Activated T-cell treated with anti-CD3 and anti-CD28 coated beads, Interleukin-2, amount 50 U/mL, for 4 hours (primary cell): ENCODE results near the gene TMEM107. TPM values are rescaled to one million over a fixed set of nuclear protein-coding genes. Genes with fewer than 3 reads are reported as not detected.

Source experiments
- ATAC-seq, 2 donors: fragments of 200-7000 bp; cut with Tn5 transposase; one replicate each; pipeline ENCODE4 v1.10.0; 2021
- DNase-seq: peaks from one replicate; pipeline ENCODE4 v3.0.0-alpha.2; 2020
- H3K27me3 Mint-ChIP-seq: one replicate; pipeline ENCODE4 v1.8.0; 2021; ENCODE audit warnings: low read depth, mixed read lengths
- H3K36me3 Mint-ChIP-seq: one replicate; pipeline ENCODE4 v1.8.0; 2022; ENCODE audit warnings: mixed read lengths; ENCODE audit not compliant: insufficient read depth
- H3K4me1 Mint-ChIP-seq: one replicate; pipeline ENCODE4 v1.8.0; 2021; ENCODE audit warnings: low read depth, mixed read lengths
- H3K4me3 Mint-ChIP-seq: one replicate; pipeline ENCODE4 v1.8.0; 2021; ENCODE audit warnings: mild to moderate bottlenecking, moderate library complexity, mixed read lengths
- H3K9me3 Mint-ChIP-seq: one replicate; pipeline ENCODE4 v1.8.0; 2021; ENCODE audit warnings: mixed read lengths
- total RNA-seq, 3 donors: library from RNA; stranded (reverse); gene quantifications; one replicate each; pipeline ENCODE4 v1.2.1, GENCODE V29; 2021

The TMEM107 gene
- total RNA-seq, 3 donors from 2014 or later: 11.9 to 18.6 (median 18.1) TPM

- Mint-ChIP-seq H3K36me3 (no peaks in the 10 kb centered on the region), H3K4me3 (peak overlapping the region; percentile 87), H3K4me1 (peaks cover 42% of the 10 kb centered on the region), H3K27me3 (peaks cover 35% of the 10 kb centered on the region), H3K9me3 (no peaks in the 10 kb centered on the region)
- DNase-seq (peak; percentile 22), ATAC-seq (peak; percentile 40 to 43)
These were observed 49.6 kb downstream of the TMEM107 start for GRCh38 chr17:8126491-8127066.

DNA sequence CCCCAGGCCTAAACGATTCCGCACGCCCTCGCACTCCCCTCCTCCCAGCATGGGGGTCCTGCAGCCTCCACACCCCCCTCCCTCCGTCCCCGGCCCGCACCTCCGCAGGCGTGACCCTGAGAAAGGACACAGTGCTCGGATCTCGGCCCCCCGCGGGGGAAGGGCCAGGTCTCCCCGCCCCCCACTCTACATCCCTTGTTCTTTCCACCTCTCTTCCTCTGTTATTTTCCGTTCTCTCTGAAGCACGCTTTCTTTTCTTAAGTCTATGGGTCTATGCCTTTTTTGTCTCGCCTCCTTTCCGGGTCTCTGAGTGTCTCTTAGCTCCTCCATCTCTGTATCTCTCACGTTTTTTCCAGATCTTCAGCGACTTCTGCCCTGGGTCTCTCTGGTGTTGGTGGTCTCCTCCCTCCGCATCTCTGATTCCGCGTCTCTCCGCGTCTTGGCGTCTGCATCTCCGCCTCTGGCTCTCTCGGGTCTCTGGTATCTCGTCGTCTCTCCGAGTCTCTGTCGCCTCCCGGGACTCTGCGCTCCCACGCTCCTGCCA is 50.2 kb downstream of the TMEM107 start:
- H3K4me3 Mint-ChIP-seq: peak overlapping the region; percentile 87
- H3K9me3 Mint-ChIP-seq: no peaks in the 10 kb centered on the region
- no peaks in the 10 kb centered on the region for H3K36me3 Mint-ChIP-seq
- H3K27me3 Mint-ChIP-seq: peaks cover 34% of the 10 kb centered on the region
- H3K4me1 Mint-ChIP-seq: peaks cover 44% of the 10 kb centered on the region
- DNase-seq (no peak), ATAC-seq (peak in 1 of 2 donors; percentile 2)

- Mint-ChIP-seq H3K9me3 (no peaks in the 10 kb centered on the region), H3K36me3 (no peaks in the 10 kb centered on the region), H3K4me1 (peaks cover 50% of the 10 kb centered on the region), H3K4me3 (peak overlapping the region; percentile 87), H3K27me3 (peaks cover 39% of the 10 kb centered on the region)
- ATAC-seq (peak; percentile 29 to 30), DNase-seq (peak; percentile 90)
These were observed 50.8 kb downstream of the TMEM107 start for GRCh38 chr17:8125154-8125946.

- Mint-ChIP-seq H3K4me3 (peak overlapping the region; percentile 87), H3K27me3 (peaks cover 35% of the 10 kb centered on the region), H3K9me3 (no peaks in the 10 kb centered on the region), H3K36me3 (no peaks in the 10 kb centered on the region), H3K4me1 (peaks cover 58% of the 10 kb centered on the region)
- ATAC-seq (no peak), DNase-seq (no peak)
These were observed 51.6 kb downstream of the TMEM107 start for GRCh38 chr17:8124350-8125153.

DNA sequence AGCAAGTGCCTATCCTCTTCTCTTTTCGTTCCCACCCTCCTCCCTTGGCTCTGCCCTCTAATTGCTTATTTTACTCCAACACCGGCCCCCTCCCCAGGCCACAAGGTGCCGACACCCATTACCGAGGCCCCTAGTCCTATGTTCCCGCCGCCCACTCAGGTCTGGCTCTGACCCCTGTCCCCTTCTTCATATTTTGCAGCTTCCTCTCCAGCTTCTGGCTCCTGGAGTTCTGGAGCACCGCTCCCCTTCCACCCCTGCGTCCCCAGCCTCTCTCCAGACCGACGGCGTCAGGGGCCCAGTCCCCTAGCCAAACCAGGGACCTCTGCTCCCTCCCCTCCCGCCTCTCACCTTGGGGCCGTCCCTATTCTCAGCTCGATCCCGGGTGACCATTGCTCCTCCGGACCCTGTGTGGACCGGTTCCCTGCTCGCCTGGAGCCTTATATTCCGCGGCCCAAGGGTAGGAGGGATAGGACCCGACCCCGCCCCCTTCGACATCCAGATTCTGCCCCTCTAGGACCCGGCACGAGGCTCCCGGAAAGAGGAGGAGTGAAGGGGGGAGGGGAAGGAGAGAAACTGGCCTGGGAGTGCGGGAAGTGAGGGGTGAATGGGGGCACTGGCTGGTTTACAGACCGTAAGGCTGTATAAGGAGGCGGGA is 52.4 kb downstream of the TMEM107 start, which contains the start of gene HES7:
TSS of gene HES7 (minus strand) at position 412 of the 655 bp plus-strand sequence. CDS start at position 390, 22 bp downstream.
- no peak for ATAC-seq
- no peaks in the 10 kb centered on the region for H3K9me3 Mint-ChIP-seq
- no peaks in the 10 kb centered on the region for H3K36me3 Mint-ChIP-seq
- DNase-seq: no peak
- peak within 1 kb of the TSS; percentile 87 for H3K4me3 Mint-ChIP-seq
- H3K4me1 Mint-ChIP-seq: peaks cover 62% of the 10 kb centered on the region
- H3K27me3 Mint-ChIP-seq: peaks cover 37% of the 10 kb centered on the region

GRCh38 chr17:8122924-8123694 is 53.1 kb downstream of the TMEM107 start:
- ATAC-seq: peak; percentile 11 to 23
- H3K36me3 Mint-ChIP-seq: no peaks in the 10 kb centered on the region
- no peaks in the 10 kb centered on the region for H3K9me3 Mint-ChIP-seq
- peaks cover 38% of the 10 kb centered on the region for H3K27me3 Mint-ChIP-seq
- DNase-seq: peak; percentile 42
- H3K4me3 Mint-ChIP-seq: peak overlapping the region; percentile 87
- H3K4me1 Mint-ChIP-seq: peaks cover 69% of the 10 kb centered on the region

Other genes with a start within 250 kb of the TMEM107 start
- 10 to 100 TPM; 10.3 to 11.5 (median 11.4) TPM for gene KCNAB3, start 246.5 kb downstream of the TMEM107 start, total RNA-seq
- gene TRAPPC1, start 244.4 kb downstream of the TMEM107 start, total RNA-seq: 100 to 1,000 TPM; 123 to 134 (median 124) TPM
- gene CNTROB, start 244.2 kb downstream of the TMEM107 start, total RNA-seq: 10 to 100 TPM; 31.8 to 37.1 (median 34.6) TPM
- gene GUCY2D, start 173.8 kb downstream of the TMEM107 start, total RNA-seq: under 1 TPM in 1 of 3 donors, not detected in 2; 0.46 TPM
- under 1 TPM in 1 of 3 donors, not detected in 2; 0.14 TPM for gene ALOX15B, start 137.3 kb downstream of the TMEM107 start, total RNA-seq
- 1 to 10 TPM in 1 of 3 donors, under 1 TPM in 2; 0.81 to 1.6 (median 0.95) TPM for gene ALOX12B, start 88.7 kb downstream of the TMEM107 start, total RNA-seq
- not detected for gene ALOXE3, start 57.9 kb downstream of the TMEM107 start, total RNA-seq
- 1 to 10 TPM; 1.2 to 1.7 (median 1.4) TPM for gene HES7, start 52.3 kb downstream of the TMEM107 start, total RNA-seq
- gene PER1, start 24.0 kb downstream of the TMEM107 start, total RNA-seq: 10 to 100 TPM; 30.4 to 36.9 (median 36.7) TPM
- 10 to 100 TPM; 49.6 to 67.5 (median 59.7) TPM for gene VAMP2, start 13.4 kb downstream of the TMEM107 start, total RNA-seq
- gene BORCS6, start 13.8 kb upstream of the TMEM107 start, total RNA-seq: 1 to 10 TPM; 5.0 to 5.6 (median 5.2) TPM
- gene AURKB, start 34.2 kb upstream of the TMEM107 start, total RNA-seq: 1 to 10 TPM; 6.2 to 6.7 (median 6.7) TPM
- gene CTC1, start 71.7 kb upstream of the TMEM107 start, total RNA-seq: 10 to 100 TPM; 51.2 to 56.7 (median 53.9) TPM
- gene PFAS, start 72.9 kb upstream of the TMEM107 start, total RNA-seq: 100 to 1,000 TPM; 222 to 271 (median 254) TPM
- gene RANGRF, start 112.3 kb upstream of the TMEM107 start, total RNA-seq: 10 to 100 TPM; 66.3 to 69.8 (median 67.6) TPM
- 1 to 10 TPM; 1.7 to 1.9 (median 1.7) TPM for gene SLC25A35, start 119.0 kb upstream of the TMEM107 start, total RNA-seq
- not detected for gene ARHGEF15, start 133.9 kb upstream of the TMEM107 start, total RNA-seq
- not detected for gene ODF4, start 163.5 kb upstream of the TMEM107 start, total RNA-seq
- 1,000 to 10,000 TPM; 2,326 to 2,535 (median 2,364) TPM for gene RPL26, start 206.8 kb upstream of the TMEM107 start, total RNA-seq
- under 1 TPM in 2 of 3 donors, not detected in 1; 0.11 to 0.13 TPM for gene RNF222, start 221.4 kb upstream of the TMEM107 start, total RNA-seq